Iris pigment epithelial cell (primary cell): ENCODE results near the gene PPP2R2B.

ENCODE experiments used
- DNase-seq: peaks from one replicate; pipeline ENCODE4 v3.0.0-alpha.2; 2011; ENCODE audit warnings: low read depth

PPP2R2B gene

DNA sequence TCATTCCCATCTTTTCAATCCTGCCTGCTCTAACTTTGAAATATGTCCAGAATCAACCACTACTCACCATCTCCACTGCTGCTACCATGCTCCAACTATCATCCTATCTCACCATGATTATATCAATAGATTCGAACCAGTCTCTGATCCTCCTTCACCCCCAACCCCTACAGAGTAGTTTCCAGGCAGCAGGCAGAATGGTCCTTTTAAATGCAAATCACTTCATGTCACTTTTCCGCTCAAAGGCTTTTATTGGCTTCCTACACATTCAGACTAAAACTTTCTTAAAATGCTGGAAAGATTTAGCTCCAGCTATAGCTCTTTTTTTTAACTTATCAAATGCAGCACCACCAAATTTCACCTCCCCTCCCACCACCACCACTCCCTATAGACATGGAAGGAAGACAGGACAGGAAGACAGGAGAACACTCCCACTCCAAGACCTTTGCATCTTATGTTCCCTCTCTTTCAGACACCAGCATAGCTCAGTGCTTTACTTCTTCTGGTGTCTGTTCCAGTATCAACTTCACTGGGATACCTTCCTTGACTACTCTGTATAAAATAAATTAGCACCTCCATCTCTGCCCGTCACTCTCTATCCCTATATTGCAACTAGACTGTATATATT is 9.9 kb upstream of the PPP2R2B start:
- DNase-seq: no peak

DNA sequence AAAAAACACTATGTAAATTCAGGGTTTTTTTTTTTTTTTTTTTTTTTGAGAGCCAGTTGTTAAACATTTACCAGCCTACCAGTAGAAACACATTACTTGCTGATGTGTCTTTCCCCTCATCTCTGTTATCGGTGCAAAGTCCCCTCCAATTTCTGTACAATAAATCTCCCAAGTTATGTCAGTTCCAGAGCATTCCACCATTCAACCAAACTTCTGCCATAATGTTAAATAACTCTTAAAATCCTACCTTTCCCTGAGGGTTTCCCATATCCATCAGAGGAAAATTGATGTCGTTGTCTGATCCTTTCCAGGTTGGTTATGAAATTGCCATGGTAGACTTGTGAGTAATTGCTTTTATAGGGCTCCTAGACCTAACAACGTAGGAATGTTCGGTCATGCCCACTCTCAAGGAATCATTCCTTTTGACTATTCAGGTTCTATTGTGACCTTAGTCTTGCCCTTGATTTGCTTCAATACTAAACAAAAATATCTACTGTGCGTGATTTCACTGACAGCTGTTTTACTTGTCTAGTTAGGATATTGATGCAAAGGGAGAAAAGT is 5.6 kb upstream of the PPP2R2B start:
- no peak for DNase-seq

DNA sequence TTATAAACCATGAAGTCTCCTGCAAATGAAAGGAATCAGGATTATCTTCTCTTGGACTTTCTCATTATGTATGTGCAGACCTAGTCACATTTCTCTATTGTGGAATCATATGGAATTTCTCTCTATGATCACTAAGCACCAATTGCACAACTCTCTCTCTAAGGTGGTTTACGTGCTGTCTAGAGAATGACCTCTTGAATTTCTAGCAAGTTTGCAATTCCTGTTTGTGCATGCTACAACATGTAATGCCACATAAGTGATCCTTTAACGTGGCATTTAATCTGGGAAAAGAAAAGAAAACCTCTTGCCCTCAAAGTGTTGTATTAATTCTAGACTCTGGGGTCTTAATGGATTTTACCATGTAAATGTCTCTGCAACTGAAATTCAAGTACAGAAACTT is 5.0 kb upstream of the PPP2R2B start:
- no peak for DNase-seq

DNA sequence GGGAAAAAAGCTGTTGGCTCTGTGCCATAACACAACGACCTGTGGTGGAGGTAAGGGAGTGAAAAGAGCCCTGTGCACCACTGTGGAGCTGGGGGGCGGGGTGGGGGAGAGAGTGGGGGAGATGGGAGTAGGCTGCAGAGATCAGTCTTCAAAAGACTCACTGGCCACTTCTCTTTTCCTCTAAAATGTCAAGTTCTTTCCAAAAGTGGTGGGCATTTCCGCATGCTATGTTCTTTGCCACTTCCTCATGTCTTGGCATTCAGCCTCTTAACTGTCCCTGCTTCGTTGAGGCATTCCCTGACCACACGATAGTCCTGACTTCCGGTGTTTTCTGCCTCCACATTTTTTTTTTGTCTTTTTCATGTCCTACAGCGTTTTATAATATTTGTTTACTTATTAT is 2.4 kb upstream of the PPP2R2B start:
- no peak for DNase-seq

DNA sequence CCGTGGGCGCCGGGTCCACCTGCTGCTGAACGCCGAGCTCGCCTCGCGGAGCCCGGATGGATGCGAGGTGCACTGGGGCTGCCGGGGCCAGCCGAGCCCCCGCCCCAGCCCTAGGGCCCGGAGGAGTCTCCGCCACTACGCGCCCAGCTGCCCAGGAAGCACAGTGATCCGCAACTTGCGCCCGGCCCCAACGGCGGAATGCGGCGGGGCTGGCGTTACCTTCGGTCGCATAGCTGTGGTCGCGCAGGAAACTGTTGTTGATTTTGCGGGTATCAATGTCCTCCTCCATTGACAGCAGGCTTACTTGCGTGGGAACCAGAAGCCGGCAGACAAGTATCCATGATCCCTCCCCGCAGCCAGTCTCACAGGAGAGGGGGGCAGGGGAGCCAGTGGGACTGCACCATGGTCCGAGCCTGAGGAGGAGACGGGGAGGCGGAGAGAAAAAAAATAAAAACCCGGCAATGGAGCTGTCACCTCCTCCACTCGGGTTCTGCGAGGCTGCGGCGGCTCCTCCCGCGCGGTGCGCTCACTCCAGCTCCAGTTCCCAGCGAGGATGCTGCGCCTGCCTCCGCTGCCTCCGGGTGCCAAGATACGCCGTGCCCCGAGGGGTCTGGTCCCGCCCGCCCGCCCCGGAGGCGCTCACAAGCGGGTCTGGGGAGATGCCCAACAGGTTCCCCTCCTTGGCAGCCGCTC is 628 bp downstream of the PPP2R2B start:
- DNase-seq: peak; percentile 9

DNA sequence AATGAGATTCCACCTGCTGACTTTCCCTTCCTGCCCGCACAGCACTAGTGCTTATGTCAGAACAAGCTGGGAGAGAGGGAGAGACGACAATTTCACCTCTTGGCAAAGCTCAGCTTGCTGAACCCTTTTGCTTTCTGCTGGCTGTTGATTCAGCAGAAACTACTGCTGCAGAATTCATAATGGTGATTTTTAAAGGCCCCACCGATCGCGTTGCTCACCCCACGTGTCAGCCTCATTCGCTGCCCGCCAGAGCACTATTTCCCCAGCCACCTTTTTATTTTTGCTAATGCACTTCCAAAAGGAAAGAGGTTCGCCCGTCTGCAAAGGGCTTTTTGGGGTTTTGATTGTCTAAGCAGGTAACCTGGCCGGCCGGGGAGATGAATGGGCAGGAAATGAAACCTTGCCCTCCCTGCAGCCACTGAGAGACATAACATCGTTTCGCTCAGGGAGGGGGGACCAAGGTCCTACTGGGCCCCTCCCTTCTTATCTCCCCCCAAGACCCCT is 1.3 kb downstream of the PPP2R2B start:
- no peak for DNase-seq

DNA sequence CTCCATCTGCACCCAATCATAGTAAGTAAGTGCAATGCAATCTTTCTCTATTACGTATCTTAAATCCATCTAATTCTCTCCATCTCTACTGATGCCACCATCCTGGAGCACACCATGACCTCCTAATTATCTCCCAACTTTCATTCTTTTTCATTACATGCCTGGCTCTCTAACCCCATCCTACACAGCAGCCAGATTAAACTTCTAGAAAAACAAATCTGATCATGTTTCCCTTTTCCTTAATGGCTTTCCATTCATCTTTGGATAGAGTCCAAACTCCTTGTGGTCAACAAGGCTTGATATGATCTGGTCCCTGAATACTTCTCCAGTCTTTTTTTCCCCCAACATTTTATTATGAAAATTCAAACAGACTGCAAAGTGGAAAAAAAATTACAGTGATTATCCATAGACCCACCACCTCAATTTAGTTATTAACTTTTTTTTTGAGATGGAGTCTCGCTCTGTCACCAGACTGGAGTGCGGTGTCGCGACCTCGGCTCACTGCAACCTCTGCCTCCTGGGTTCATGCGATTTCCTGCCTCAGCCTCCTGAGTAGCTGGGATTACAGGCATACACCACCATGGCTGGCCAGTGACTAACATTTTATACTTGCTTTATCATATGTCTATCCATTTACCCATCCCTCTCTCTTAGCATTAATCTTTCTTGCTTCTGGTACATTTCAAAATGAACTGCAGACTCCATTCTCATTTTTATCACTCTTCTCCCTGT is 5.2 kb downstream of the PPP2R2B start:
- DNase-seq: peak; percentile 12

DNA sequence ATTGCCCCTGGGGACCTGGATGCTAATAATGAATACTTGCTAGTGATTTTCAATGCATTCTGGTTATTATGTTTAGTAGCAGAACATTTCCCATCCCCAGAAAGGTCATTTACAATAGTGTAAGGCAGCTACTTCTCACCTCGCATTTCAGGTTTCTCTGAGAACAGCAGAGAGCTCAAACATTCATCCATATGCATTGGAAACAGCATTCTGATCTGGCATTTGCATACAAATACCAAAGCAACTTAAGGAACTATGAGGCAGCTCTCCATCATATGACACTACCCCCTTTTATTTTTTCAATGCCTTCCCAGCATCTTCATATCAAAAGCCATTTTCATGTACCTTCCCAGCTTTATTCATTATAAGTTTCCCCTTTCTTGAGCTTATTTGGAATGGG is 6.4 kb downstream of the PPP2R2B start:
- DNase-seq: no peak

DNA sequence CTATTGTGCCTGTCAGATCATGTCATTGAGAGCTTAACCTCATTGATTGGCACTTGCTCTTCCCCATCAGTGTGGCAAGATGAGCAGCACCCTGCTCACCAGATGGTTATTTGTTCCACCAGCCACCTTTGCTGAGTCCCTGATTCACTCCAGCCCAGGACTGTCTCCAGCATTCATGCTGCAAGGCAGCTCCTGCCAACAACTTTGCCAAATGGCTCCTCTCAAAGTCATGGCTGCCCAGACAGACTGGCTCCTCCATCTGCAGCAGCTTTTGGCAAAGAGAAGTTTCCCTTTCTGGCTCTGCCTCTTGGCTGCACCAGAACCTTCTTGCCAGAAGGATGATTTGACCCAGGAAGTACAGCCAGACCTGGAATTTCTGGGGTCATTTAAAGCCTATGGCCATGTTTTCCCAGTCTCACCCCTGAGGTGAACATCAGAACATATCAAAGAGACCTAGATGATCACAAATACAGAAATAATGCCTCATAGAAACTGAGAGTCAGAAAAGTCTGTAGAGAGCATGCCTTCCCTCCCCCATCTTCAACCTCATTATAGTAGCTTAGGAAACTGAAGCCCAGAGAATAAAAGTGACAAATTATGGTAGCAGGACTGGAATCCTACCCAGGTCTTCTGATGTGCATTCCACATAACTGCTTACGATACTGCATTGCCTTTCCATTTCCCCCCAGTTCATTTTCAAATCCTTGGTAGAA is 10.4 kb downstream of the PPP2R2B start:
- DNase-seq: no peak

DNA sequence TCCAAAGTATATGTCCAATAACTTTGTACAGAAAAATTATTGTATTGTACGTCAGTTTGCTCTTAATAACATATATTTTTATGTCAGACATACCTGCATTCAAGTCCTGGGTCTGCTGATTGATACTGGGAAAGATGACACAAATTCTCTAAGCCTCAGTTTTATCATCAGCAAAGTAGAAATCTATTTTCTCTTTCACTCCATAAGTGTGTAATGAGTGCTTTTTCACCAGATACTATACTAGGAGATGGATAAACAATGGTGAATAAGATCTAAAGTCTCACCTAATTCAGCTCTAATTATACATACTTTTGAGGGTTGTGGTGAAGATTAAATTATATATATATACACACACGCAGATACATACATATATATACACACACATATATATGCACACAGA is 12.3 kb downstream of the PPP2R2B start:
- no peak for DNase-seq

DNA sequence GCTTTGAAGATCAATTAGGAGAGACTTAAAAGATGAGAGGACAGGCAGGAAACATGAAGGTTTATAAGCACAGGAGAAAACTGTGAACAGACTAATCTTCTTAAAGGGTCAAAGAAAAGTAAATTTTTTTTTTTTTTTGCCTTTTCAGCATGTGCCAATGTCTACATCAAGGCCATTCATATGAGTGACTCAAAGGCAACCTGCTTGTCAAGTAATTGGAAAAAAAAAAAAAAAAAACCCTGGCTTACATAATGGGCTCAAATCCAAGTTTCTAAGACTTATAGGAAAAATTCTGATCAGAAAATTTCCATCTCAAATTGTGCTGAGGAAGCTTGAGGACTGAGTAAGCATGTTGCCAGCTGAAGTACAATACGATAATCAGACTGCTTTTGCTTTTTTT is 15.9 kb downstream of the PPP2R2B start:
- DNase-seq: no peak

DNA sequence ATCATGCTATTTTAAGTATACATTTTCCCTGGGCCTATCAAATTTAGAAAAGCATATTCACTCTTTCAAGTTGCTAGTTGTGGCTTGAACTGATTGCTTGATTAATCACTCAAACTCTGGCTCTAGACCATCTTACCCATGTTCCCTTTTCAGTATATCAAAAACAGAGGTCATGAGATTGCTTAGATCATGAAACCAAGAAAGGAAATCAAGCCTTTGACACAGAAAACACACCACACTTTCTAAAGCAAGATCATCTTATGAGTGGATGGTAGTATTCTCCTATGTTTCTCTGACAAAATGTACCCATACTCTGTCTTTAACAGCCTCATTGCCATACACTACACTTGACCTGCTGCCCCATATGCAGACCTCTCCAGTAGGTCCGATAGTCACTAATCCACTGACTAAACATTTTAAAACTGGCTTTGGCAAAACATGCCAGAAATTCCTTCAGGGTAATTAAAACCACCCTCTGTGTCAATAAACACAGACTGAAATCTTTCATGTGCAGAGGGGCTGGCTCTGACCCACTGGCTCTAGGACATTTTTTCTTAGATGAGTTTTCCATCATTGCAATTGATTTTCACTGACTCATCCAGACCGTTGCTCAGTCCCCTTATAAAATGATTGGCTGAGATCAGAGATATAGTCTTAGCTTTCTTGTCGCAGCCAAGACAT is 18.2 kb downstream of the PPP2R2B start:
- DNase-seq: peak; percentile 34

DNA sequence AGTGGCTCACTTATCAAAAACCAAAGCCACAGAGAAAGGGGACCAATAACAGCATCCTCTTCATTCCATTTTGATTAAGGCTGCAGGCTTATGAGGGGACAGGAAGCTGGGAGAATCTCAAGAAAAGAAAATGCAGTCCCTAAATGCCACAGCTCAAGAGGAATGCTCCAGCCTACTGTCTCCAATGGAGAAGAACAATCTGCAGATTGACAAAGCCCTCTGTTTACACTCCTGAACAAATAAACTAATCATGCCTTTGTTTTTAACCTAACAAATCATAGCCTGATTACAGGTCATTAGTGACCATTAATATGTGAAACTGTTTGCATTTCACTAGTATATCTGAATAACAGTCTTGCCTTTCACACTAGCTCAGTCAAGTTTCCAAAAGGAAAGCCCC is 26.5 kb downstream of the PPP2R2B start:
- no peak for DNase-seq

DNA sequence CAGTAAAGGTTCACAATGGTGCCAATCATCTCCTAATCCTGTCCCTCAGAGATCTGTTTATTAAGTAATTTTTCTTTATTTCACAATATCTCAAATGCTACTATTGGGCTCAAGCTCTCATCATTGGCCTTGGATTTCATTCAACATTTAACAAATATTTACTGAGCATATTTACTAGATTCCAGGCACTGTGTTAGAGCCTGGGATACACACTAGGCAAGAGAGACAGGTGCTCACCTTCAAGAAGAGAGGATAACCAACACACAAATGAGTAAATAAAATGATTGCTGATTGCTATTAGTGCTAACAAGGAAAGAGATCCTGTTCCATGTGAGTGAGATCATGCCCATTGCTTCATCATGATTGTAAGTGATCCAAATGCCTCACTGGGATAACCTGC is 27.4 kb downstream of the PPP2R2B start:
- DNase-seq: no peak

DNA sequence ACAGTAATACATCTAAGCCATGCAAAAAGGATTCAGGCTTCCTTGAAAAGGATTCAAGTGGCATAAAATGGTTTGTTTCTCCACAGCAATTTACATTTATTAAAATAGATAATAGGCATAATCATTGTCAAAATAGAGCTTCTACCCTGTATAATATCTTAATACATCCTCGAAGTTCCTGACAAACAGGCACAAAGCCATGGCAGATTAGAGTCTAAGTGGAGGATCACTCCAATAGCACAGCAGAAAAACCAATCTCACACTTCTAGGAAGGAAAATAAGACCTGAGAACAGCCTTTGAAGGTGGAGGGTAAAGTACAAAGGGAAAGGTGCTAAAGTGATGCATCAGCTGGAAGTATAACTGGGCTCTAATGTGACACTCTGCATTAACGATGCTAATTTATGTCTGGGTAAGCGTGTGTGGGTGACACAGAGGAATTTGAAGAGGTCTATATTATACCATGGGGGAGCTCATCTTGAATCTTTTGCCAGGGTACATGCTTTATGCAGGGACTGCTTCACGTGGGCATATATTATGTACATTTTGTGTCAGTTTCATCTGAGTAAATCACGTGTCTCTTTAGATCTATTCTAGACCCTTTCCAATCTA is 28.8 kb downstream of the PPP2R2B start:
- DNase-seq: no peak

DNA sequence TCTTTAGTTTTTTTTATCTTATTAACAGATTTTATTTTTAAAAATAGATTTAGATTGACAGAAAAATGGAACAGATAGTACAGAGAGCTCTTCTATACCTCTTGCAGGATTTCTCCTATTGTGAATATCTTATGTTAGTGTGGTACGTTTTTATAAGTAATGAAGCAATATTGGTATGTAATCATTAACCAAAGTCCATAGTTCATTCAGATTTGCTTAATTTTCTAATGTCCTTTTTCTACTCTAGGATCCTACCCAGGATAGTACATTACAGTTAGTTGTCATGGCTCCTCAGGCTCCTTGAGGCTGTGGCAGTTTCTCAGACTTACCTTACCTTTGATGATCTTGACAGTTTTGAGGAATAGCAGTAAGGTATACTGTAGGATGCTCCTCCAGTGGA is 30.4 kb downstream of the PPP2R2B start:
- no peak for DNase-seq

DNA sequence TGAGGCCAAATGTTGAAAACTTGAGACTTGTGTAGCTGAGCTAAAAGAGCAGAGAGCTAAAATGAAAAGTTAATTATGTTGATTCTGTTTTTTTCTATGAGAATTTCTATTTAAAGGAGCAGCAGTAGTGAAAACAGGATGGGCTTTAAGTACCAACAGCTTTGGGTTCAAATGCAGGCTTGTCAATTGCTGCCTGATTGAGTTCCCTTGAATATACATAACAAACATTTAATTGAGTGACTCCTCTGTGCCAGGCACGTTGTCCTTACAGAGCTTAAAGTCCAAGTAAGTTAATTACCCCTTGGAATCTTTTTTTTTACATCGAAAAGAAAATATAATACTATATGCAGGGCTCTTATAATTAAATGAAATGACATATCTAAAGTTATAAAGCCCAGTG is 38.5 kb downstream of the PPP2R2B start:
- no peak for DNase-seq

DNA sequence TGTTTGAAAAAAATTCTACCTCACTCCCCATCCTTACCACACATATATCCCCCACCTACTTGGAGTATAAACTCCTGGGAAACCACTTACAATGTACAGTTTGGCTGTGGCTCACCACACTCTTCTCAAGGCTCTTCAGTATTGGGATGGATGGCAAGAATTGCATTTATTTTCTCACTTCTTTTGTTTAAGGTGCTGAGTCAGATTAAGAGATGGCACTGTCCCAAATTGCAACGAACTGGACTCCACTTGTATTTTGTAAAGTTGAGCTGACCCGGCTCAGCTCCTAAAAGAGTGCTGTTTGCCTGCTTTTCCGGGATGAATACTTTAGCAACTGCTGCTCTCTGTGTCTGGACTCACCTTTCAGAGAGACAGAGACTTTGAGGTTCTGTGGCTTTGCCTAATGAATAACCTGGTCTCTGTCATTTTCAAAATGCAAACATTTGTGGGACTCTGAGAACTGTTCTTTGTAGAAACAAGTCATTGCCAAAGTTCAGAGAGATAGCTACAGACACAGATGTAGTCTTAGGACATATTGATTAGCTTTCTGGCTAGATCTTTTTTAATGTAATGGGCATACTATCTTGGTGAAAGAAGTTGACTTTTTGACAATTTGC is 42.2 kb downstream of the PPP2R2B start:
- no peak for DNase-seq

DNA sequence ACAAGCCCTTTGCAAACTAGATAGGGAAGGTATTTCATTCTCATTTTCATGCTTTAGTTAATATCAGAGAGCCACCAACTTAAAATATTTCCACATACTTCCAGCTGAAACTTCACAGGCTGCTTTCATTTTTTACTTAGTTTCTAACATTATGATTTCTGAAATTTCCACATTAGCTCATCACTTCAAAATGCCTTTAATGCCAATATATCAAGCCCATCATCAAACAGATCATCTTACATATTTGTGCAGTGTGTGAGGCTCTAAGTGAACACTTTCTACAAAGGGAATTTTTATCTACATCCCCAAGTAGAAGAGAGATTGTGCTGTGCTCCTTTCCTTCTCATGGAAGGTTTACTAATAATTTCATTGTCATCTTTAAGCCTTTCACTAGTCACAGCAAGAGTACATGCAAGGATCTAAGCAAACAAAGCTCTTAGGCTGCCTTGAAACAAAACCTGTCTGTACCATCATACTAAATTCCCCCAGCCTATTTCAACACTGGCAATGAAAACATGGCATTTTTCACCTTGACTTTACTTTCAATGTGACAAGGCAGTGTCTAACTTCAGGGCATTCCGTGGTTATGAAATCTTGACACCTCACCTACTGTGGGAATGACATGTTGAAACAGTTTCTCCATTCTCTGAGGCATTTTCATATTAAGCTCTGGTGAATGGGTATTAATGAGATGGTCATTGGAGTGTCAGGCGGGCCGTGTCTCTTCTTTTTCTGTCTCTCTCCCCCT is 45.4 kb downstream of the PPP2R2B start:
- no peak for DNase-seq

DNA sequence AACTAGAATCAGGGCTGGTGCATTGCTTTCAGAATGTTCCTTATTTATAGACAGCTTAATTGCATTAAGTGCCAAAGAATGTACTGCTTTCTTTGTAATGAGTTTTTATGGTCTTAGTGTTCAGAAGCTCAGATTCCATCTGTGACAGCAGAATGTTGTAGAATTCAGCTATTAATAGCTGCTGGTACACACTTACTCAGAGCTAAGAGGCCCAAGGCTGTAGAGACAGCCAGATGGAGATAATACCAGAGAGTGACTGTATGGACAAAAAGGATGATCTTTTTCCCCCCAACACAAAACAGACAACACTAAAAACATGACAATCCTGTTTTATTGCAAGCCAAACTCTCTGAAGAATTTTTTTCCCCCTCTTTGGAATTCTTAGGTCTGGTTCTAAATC is 50.2 kb downstream of the PPP2R2B start:
- no peak for DNase-seq
